HEK293 (cell line): Measurements from ENCODE around the gene EIF2B2.
A peak's percentile ranks its signal among the peaks of the same experiment; 100 is the strongest.

ENCODE experiments used
- AEBP2 ChIP-seq: fragments of 450-650 bp; formaldehyde crosslinking; IDR thresholded peaks from 2 replicates; pipeline ENCODE4 v1.5.1; 2016; ENCODE audit warnings: missing biosample characterization, missing genetic modification characterization, borderline replicate concordance
- BCL11B ChIP-seq: fragments of 450-650 bp; formaldehyde crosslinking; IDR thresholded peaks from 2 replicates; pipeline ENCODE4 v1.5.1; 2016; ENCODE audit warnings: low read depth, missing biosample characterization, missing genetic modification characterization
- FEZF1 ChIP-seq: fragments of 450-650 bp; formaldehyde crosslinking; IDR thresholded peaks from 2 replicates; pipeline ENCODE4 v1.5.1; 2016; ENCODE audit warnings: missing biosample characterization, missing genetic modification characterization
- GLI4 ChIP-seq: fragments of 450-650 bp; formaldehyde crosslinking; IDR thresholded peaks from 2 replicates; pipeline ENCODE4 v1.5.1; 2016; ENCODE audit warnings: missing biosample characterization, missing genetic modification characterization
- HOXA7 ChIP-seq: sonication (generic); formaldehyde crosslinking; IDR thresholded peaks from 2 replicates; pipeline ENCODE4 v1.8.1; 2022; ENCODE audit warnings: missing genetic modification reagents, borderline replicate concordance
- PRDM1 ChIP-seq: fragments of 450-650 bp; formaldehyde crosslinking; IDR thresholded peaks from 2 replicates; pipeline ENCODE4; 2016; ENCODE audit warnings: missing biosample characterization, missing genetic modification characterization
- PRDM10 ChIP-seq: fragments of 450-650 bp; formaldehyde crosslinking; IDR thresholded peaks from 2 replicates; pipeline ENCODE4 v1.5.1; 2016; ENCODE audit warnings: missing biosample characterization, missing genetic modification characterization
- TCF7L2 ChIP-seq: IDR thresholded peaks from 2 replicates; pipeline ENCODE4 v1.6.1; 2011; ENCODE audit warnings: low read depth, mild to moderate bottlenecking, inconsistent platforms, low read length, moderate library complexity, borderline replicate concordance
- YY2 ChIP-seq: fragments of 450-650 bp; formaldehyde crosslinking; IDR thresholded peaks from 2 replicates; pipeline ENCODE4 v1.5.1; 2016; ENCODE audit warnings: missing biosample characterization, missing genetic modification characterization
- ZBTB21 ChIP-seq: fragments of 450-650 bp; formaldehyde crosslinking; IDR thresholded peaks from 2 replicates; pipeline ENCODE4 v1.5.1; 2017; ENCODE audit warnings: missing biosample characterization, missing genetic modification characterization
- ZNF132 ChIP-seq: fragments of 450-650 bp; formaldehyde crosslinking; IDR thresholded peaks from 2 replicates; pipeline ENCODE4 v1.5.1; 2017; ENCODE audit warnings: missing biosample characterization, missing genetic modification characterization, borderline replicate concordance
- ZNF138 ChIP-seq: fragments of 450-650 bp; formaldehyde crosslinking; IDR thresholded peaks from 2 replicates; pipeline ENCODE4 v1.5.1; 2016; ENCODE audit warnings: missing biosample characterization, missing genetic modification characterization, borderline replicate concordance
- ZNF146 ChIP-seq: fragments of 450-650 bp; formaldehyde crosslinking; IDR thresholded peaks from 2 replicates; pipeline ENCODE4 v1.5.1; 2016; ENCODE audit warnings: missing biosample characterization, missing genetic modification characterization
- ZNF223 ChIP-seq: fragments of 450-650 bp; formaldehyde crosslinking; IDR thresholded peaks from 2 replicates; pipeline ENCODE4 v1.5.1; 2016; ENCODE audit warnings: missing biosample characterization, missing genetic modification characterization
- ZNF23 ChIP-seq: fragments of 450-650 bp; formaldehyde crosslinking; IDR thresholded peaks from 2 replicates; pipeline ENCODE4 v1.5.1; 2016; ENCODE audit warnings: missing biosample characterization, missing genetic modification characterization, borderline replicate concordance
- ZNF311 ChIP-seq: fragments of 450-650 bp; formaldehyde crosslinking; IDR thresholded peaks from 2 replicates; pipeline ENCODE4 v1.5.1; 2017; ENCODE audit warnings: missing biosample characterization, missing genetic modification characterization, borderline replicate concordance
- ZNF391 ChIP-seq: fragments of 450-650 bp; formaldehyde crosslinking; IDR thresholded peaks from 2 replicates; pipeline ENCODE4 v1.5.1; 2016; ENCODE audit warnings: low read depth, missing biosample characterization, missing genetic modification characterization, borderline replicate concordance
- ZNF394 ChIP-seq: fragments of 450-650 bp; formaldehyde crosslinking; IDR thresholded peaks from 2 replicates; pipeline ENCODE4 v1.5.1; 2016; ENCODE audit warnings: missing biosample characterization, missing genetic modification characterization, mild to moderate bottlenecking, moderate library complexity, borderline replicate concordance
- ZNF473 ChIP-seq: fragments of 450-650 bp; formaldehyde crosslinking; IDR thresholded peaks from 2 replicates; pipeline ENCODE4 v1.5.1; 2017; ENCODE audit warnings: missing biosample characterization, missing genetic modification characterization
- ZNF677 ChIP-seq: fragments of 450-650 bp; IDR thresholded peaks from 2 replicates; pipeline ENCODE4 v1.5.0; 2018; ENCODE audit warnings: missing biosample characterization, mild to moderate bottlenecking, missing genetic modification characterization, moderate library complexity
- ZNF747 ChIP-seq: fragments of 450-650 bp; formaldehyde crosslinking; IDR thresholded peaks from 2 replicates; pipeline ENCODE4 v1.5.1; 2016; ENCODE audit warnings: missing biosample characterization, missing genetic modification characterization
- ZNF768 ChIP-seq: fragments of 450-650 bp; formaldehyde crosslinking; IDR thresholded peaks from 2 replicates; pipeline ENCODE4 v1.5.1; 2018; ENCODE audit warnings: missing biosample characterization, mild to moderate bottlenecking, missing genetic modification characterization
- ZNF791 ChIP-seq: fragments of 450-650 bp; formaldehyde crosslinking; IDR thresholded peaks from 2 replicates; pipeline ENCODE4 v1.5.1; 2016; ENCODE audit warnings: missing biosample characterization, missing genetic modification characterization
- ZNF830 ChIP-seq: fragments of 450-650 bp; IDR thresholded peaks from 2 replicates; pipeline ENCODE4 v1.5.0; 2018; ENCODE audit warnings: missing biosample characterization, missing genetic modification characterization, low read depth, mild to moderate bottlenecking, moderate library complexity
- ZSCAN23 ChIP-seq: fragments of 450-650 bp; formaldehyde crosslinking; IDR thresholded peaks from 2 replicates; pipeline ENCODE4 v1.5.1; 2016; ENCODE audit warnings: missing biosample characterization, missing genetic modification characterization
- TF ChIP-seq, protein P1 (sequence below): fragments of 450-650 bp; formaldehyde crosslinking; conservative IDR thresholded peaks from 2 replicates; pipeline ENCODE4 v1.5.1; 2016; ENCODE audit warnings: low read depth, missing biosample characterization, missing genetic modification characterization
- TF ChIP-seq, protein P2 (sequence below): fragments of 450-650 bp; formaldehyde crosslinking; IDR thresholded peaks from 2 replicates; pipeline ENCODE4 v1.5.1; 2016; ENCODE audit warnings: missing biosample characterization, missing genetic modification characterization
- TF ChIP-seq, protein P3 (sequence below): fragments of 450-650 bp; formaldehyde crosslinking; IDR thresholded peaks from 2 replicates; pipeline ENCODE4 v1.5.1; 2017; ENCODE audit warnings: missing biosample characterization, missing genetic modification characterization

The EIF2B2 gene

GRCh38 chr14:75002392-75003249 lies at the start of gene EIF2B2 (continued):
- TF ChIP-seq ZNF223 (tag by site-specific recombination), result no peak
- peak; percentile 35; the same call in 1 of the 2 replicates for TF ChIP-seq FEZF1 (tag by site-specific recombination)
- no peak for TF ChIP-seq BCL11B (tag by site-specific recombination)
- TF ChIP-seq ZNF791 (tag by site-specific recombination), result no peak
- no peak for TF ChIP-seq ZNF23 (tag by site-specific recombination)
- TF ChIP-seq, protein P1, sequence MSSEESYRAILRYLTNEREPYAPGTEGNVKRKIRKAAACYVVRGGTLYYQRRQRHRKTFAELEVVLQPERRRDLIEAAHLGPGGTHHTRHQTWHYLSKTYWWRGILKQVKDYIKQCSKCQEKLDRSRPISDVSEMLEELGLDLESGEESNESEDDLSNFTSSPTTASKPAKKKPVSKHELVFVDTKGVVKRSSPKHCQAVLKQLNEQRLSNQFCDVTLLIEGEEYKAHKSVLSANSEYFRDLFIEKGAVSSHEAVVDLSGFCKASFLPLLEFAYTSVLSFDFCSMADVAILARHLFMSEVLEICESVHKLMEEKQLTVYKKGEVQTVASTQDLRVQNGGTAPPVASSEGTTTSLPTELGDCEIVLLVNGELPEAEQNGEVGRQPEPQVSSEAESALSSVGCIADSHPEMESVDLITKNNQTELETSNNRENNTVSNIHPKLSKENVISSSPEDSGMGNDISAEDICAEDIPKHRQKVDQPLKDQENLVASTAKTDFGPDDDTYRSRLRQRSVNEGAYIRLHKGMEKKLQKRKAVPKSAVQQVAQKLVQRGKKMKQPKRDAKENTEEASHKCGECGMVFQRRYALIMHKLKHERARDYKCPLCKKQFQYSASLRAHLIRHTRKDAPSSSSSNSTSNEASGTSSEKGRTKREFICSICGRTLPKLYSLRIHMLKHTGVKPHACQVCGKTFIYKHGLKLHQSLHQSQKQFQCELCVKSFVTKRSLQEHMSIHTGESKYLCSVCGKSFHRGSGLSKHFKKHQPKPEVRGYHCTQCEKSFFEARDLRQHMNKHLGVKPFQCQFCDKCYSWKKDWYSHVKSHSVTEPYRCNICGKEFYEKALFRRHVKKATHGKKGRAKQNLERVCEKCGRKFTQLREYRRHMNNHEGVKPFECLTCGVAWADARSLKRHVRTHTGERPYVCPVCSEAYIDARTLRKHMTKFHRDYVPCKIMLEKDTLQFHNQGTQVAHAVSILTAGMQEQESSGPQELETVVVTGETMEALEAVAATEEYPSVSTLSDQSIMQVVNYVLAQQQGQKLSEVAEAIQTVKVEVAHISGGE, result peak; percentile 93
- no peak for TF ChIP-seq ZNF768 (tag by site-specific recombination)
- TF ChIP-seq ZNF138 (tag by site-specific recombination), result no peak
- TF ChIP-seq ZNF146 (tag by site-specific recombination), result no peak
- no peak for TF ChIP-seq ZNF747 (tag by site-specific recombination)
- TF ChIP-seq ZNF394 (tag by site-specific recombination), result no peak
- TF ChIP-seq PRDM10 (tag by site-specific recombination), result peak; percentile 75
- no peak for TF ChIP-seq PRDM1 (tag by site-specific recombination)
- no peak for TF ChIP-seq TCF7L2
- TF ChIP-seq, protein P2, sequence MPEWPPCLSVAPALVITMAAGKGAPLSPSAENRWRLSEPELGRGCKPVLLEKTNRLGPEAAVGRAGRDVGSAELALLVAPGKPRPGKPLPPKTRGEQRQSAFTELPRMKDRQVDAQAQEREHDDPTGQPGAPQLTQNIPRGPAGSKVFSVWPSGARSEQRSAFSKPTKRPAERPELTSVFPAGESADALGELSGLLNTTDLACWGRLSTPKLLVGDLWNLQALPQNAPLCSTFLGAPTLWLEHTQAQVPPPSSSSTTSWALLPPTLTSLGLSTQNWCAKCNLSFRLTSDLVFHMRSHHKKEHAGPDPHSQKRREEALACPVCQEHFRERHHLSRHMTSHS (tag by site-specific recombination), result no peak
- no peak for TF ChIP-seq ZNF391 (tag by site-specific recombination)
- no peak for TF ChIP-seq ZNF132 (tag by site-specific recombination)
- TF ChIP-seq ZNF311 (tag by site-specific recombination), result no peak
- TF ChIP-seq YY2, result peak; percentile 79
- no peak for TF ChIP-seq ZNF473 (tag by site-specific recombination)
- TF ChIP-seq ZNF677 (tag by site-specific recombination), result no peak
- TF ChIP-seq, protein P3, sequence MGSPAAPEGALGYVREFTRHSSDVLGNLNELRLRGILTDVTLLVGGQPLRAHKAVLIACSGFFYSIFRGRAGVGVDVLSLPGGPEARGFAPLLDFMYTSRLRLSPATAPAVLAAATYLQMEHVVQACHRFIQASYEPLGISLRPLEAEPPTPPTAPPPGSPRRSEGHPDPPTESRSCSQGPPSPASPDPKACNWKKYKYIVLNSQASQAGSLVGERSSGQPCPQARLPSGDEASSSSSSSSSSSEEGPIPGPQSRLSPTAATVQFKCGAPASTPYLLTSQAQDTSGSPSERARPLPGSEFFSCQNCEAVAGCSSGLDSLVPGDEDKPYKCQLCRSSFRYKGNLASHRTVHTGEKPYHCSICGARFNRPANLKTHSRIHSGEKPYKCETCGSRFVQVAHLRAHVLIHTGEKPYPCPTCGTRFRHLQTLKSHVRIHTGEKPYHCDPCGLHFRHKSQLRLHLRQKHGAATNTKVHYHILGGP, result no peak
- TF ChIP-seq ZBTB21 (tag by site-specific recombination), result no peak; the same call in 1 of the 2 replicates
- no peak for TF ChIP-seq AEBP2 (tag by site-specific recombination)
- TF ChIP-seq HOXA7 (CRISPR knock-in tag), result no peak
- TF ChIP-seq ZSCAN23 (tag by site-specific recombination), result no peak
- TF ChIP-seq ZNF830 (tag by site-specific recombination), result no peak
- no peak for TF ChIP-seq GLI4 (tag by site-specific recombination)
